Rectal smooth muscle tissue (tissue), 1 donor: Measurements from ENCODE around the gene PET100.

Experiments
- H3K27ac ChIP-seq: one replicate; pipeline ENCODE4 v1.7.0; 2013; ENCODE audit warnings: low read depth, low read length, inconsistent platforms
- H3K27me3 ChIP-seq: one replicate; pipeline ENCODE4 v1.7.0; 2013; ENCODE audit warnings: low read length; ENCODE audit not compliant: control insufficient read depth, insufficient read depth
- H3K36me3 ChIP-seq: one replicate; pipeline ENCODE4 v1.7.0; 2013; ENCODE audit warnings: low read length; ENCODE audit not compliant: control insufficient read depth, insufficient read depth
- H3K4me1 ChIP-seq: one replicate; pipeline ENCODE4 v1.7.0; 2013; ENCODE audit warnings: low read length; ENCODE audit not compliant: control insufficient read depth, insufficient read depth
- H3K4me3 ChIP-seq: one replicate; pipeline ENCODE4 v1.7.0; 2013; ENCODE audit warnings: low read length
- H3K9ac ChIP-seq: one replicate; pipeline ENCODE4 v1.7.0; 2013; ENCODE audit warnings: low read length

PET100 gene, protein sequence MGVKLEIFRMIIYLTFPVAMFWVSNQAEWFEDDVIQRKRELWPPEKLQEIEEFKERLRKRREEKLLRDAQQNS

GRCh38 chr19:7629347-7630054 lies at the start of gene PET100, which contains the start of gene XAB2:
Gene PET100, plus strand, starts transcription at chr19:7629793. Its CDS starts 41 bp downstream, at chr19:7629834.
Gene XAB2, minus strand, starts transcription at chr19:7629545. Its CDS starts 18 bp downstream, at chr19:7629527.
- H3K27ac ChIP-seq, result peak within 1 kb of the TSS; percentile 79
- H3K9ac ChIP-seq, result peak within 1 kb of the TSS; percentile 84
- no peaks in the 10 kb centered on the region for H3K27me3 ChIP-seq
- peaks cover 7% of the 10 kb centered on the region for H3K36me3 ChIP-seq
- H3K4me1 ChIP-seq, result peaks cover 10% of the 10 kb centered on the region
- H3K4me3 ChIP-seq, result peak within 1 kb of the TSS; percentile 95

DNA sequence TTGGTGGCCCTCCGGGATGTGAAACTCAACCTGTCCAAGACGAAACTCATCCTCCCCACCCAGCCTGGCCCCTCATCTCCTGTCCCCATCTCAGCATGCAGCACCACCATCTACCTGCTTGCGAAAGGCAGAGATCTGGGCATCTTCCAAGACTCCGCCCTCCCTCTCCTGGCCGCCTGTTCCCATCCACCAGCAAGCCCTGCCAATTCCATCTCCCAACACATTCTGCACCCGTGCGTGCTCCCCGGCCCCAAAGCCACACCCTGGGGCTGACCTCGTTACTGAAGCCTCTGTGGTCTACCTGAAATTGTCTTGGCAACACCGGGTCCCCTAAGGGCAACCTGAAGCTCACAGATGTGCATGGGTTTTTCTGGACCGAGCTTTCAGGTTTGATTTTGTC lies 47.1 kb upstream of the PET100 start:
- Histone ChIP-seq H3K36me3 (no peaks in the 10 kb centered on the region), H3K27me3 (no peaks in the 10 kb centered on the region), H3K27ac (no peak overlapping the region), H3K9ac (no peak overlapping the region), H3K4me1 (no peaks in the 10 kb centered on the region), H3K4me3 (no peak overlapping the region)

- H3K4me1 ChIP-seq, result no peaks in the 10 kb centered on the region
- H3K36me3 ChIP-seq, result no peaks in the 10 kb centered on the region
- H3K4me3 ChIP-seq, result no peak overlapping the region
- peaks cover 2% of the 10 kb centered on the region for H3K27me3 ChIP-seq
- no peak overlapping the region for H3K27ac ChIP-seq
- no peak overlapping the region for H3K9ac ChIP-seq
Measured at GRCh38 chr19:7589822-7590221, 39.8 kb upstream of the PET100 start.

DNA sequence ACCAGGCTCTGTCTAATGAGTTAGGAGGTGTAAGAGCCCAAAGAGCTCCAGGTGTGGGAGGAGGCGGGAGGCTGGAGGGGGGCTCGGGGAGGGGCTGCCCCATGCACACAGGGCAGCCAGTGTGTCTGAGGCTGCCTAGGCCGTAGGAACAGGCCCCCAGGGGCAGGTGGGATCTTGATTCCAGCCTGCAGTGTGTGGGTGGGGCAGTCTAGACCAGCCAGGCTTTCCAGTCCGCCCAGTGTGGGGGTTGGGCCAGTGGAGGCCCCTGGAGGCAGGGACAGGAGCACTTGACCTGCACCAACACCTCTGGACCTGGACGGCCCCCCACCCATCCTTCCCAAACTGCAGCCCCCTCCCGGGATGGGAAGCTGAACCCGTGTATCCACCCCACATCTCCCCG lies 39.3 kb upstream of the PET100 start:
- Histone ChIP-seq H3K27me3 (peaks cover 3% of the 10 kb centered on the region), H3K9ac (no peak overlapping the region), H3K36me3 (no peaks in the 10 kb centered on the region), H3K27ac (no peak overlapping the region), H3K4me1 (no peaks in the 10 kb centered on the region), H3K4me3 (no peak overlapping the region)

- no peak within 1 kb of the TSS for H3K9ac ChIP-seq
- peak within 1 kb of the TSS; percentile 59 for H3K4me3 ChIP-seq
- no peak within 1 kb of the TSS for H3K27ac ChIP-seq
- no peaks in the 10 kb centered on the region for H3K36me3 ChIP-seq
- peaks cover 15% of the 10 kb centered on the region for H3K27me3 ChIP-seq
- no peaks in the 10 kb centered on the region for H3K4me1 ChIP-seq
Measured at GRCh38 chr19:7595466-7596133, 34.0 kb upstream of the PET100 start, which contains the start of gene CAMSAP3. Gene CAMSAP3, plus strand, starts transcription at chr19:7595863. Its CDS starts 140 bp downstream, at chr19:7596003.

GRCh38 chr19:7596211-7596937 lies 33.2 kb upstream of the PET100 start:
- Histone ChIP-seq H3K4me3 (peak overlapping the region; percentile 59), H3K36me3 (no peaks in the 10 kb centered on the region), H3K27me3 (peaks cover 15% of the 10 kb centered on the region), H3K9ac (no peak overlapping the region), H3K4me1 (no peaks in the 10 kb centered on the region), H3K27ac (no peak overlapping the region)

- H3K4me3 ChIP-seq, result no peak overlapping the region
- no peaks in the 10 kb centered on the region for H3K36me3 ChIP-seq
- no peak overlapping the region for H3K27ac ChIP-seq
- peaks cover 15% of the 10 kb centered on the region for H3K27me3 ChIP-seq
- no peaks in the 10 kb centered on the region for H3K4me1 ChIP-seq
- no peak overlapping the region for H3K9ac ChIP-seq
Measured at GRCh38 chr19:7597689-7598088, 31.9 kb upstream of the PET100 start.

- Histone ChIP-seq H3K4me3 (no peak overlapping the region), H3K4me1 (no peaks in the 10 kb centered on the region), H3K36me3 (no peaks in the 10 kb centered on the region), H3K27ac (no peak overlapping the region), H3K27me3 (peaks cover 15% of the 10 kb centered on the region), H3K9ac (no peak overlapping the region)
Measured at GRCh38 chr19:7598180-7598579, 31.4 kb upstream of the PET100 start.

GRCh38 chr19:7600721-7601120 lies 28.9 kb upstream of the PET100 start:
- Histone ChIP-seq H3K27ac (no peak overlapping the region), H3K27me3 (peaks cover 10% of the 10 kb centered on the region), H3K4me1 (no peaks in the 10 kb centered on the region), H3K9ac (no peak overlapping the region), H3K36me3 (no peaks in the 10 kb centered on the region), H3K4me3 (no peak overlapping the region)

- Histone ChIP-seq H3K9ac (no peak overlapping the region), H3K4me1 (no peaks in the 10 kb centered on the region), H3K27me3 (no peaks in the 10 kb centered on the region), H3K36me3 (no peaks in the 10 kb centered on the region), H3K4me3 (no peak overlapping the region), H3K27ac (no peak overlapping the region)
Measured at GRCh38 chr19:7602240-7602934, 27.2 kb upstream of the PET100 start.

DNA sequence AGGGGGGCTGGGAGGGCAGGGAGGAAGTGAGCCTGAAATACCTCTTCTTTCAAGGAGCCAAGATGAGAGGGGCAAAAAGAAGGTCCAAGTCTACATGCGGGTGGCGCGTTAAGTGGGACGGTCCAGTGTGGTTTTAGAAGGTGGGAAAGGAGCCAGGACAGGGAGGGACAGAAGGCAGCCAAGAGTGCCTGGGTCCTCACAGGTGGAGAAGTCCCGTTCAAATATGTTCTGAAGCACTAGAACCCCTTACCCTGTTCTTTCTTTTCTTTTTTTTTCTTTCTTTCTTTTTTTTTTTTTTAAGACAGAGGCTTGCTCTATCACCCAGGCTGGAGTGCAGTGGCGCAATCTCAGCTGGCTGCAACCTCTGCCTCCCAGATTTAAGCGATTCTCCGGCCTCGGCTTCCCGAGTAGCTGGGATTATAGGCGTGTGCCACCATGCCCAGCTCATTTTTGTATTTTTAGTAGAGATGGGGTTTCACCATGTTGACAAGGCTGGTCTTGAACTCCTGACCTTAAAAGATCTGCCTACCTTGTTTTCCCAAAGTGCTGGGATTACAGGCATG lies 26.6 kb upstream of the PET100 start:
- Histone ChIP-seq H3K36me3 (no peaks in the 10 kb centered on the region), H3K27me3 (no peaks in the 10 kb centered on the region), H3K4me3 (no peak overlapping the region), H3K9ac (no peak overlapping the region), H3K27ac (no peak overlapping the region), H3K4me1 (no peaks in the 10 kb centered on the region)
